HEK293T (cell line): ENCODE measurements around the gene TMEM161B.

Source experiments
- ARNT ChIP-seq: fragments of 450-650 bp; IDR thresholded peaks from 2 replicates; pipeline ENCODE4 v1.6.1; 2017; ENCODE audit warnings: mild to moderate bottlenecking
- BHLHE40 ChIP-seq: fragments of 450-650 bp; IDR thresholded peaks from 2 replicates; pipeline ENCODE4 v1.6.1; 2016; ENCODE audit warnings: mild to moderate bottlenecking, moderate library complexity, borderline replicate concordance
- CTBP1 ChIP-seq: fragments of 450-650 bp; IDR thresholded peaks from 2 replicates; pipeline ENCODE4 v1.6.1; 2016; ENCODE audit warnings: borderline replicate concordance
- ELF4 ChIP-seq: fragments of 450-650 bp; IDR thresholded peaks from 2 replicates; pipeline ENCODE4 v1.6.1; 2017; ENCODE audit warnings: antibody characterized with exemption
- FOXA1 ChIP-seq: fragments of 450-650 bp; IDR thresholded peaks from 2 replicates; pipeline ENCODE4 v1.6.1; 2016; ENCODE audit warnings: mild to moderate bottlenecking
- FOXK2 ChIP-seq: fragments of 450-650 bp; IDR thresholded peaks from 2 replicates; pipeline ENCODE4 v1.6.1; 2016; ENCODE audit warnings: mild to moderate bottlenecking
- FOXM1 ChIP-seq: fragments of 450-650 bp; IDR thresholded peaks from 2 replicates; pipeline ENCODE4 v1.6.1; 2017; ENCODE audit warnings: mild to moderate bottlenecking, borderline replicate concordance
- HDGF ChIP-seq: fragments of 450-650 bp; IDR thresholded peaks from 2 replicates; pipeline ENCODE4 v1.6.1; 2017; ENCODE audit warnings: antibody characterized with exemption, borderline replicate concordance
- L3MBTL2 ChIP-seq: fragments of 450-650 bp; conservative IDR thresholded peaks from 2 replicates; pipeline ENCODE4 v1.6.1; 2016; ENCODE audit warnings: mild to moderate bottlenecking
- NFRKB ChIP-seq: fragments of 450-650 bp; IDR thresholded peaks from 2 replicates; pipeline ENCODE4 v1.6.1; 2016; ENCODE audit warnings: mild to moderate bottlenecking, moderate library complexity
- PKNOX1 ChIP-seq: fragments of 450-650 bp; IDR thresholded peaks from 2 replicates; pipeline ENCODE4 v1.6.1; 2016
- SP1 ChIP-seq: fragments of 450-650 bp; IDR thresholded peaks from 2 replicates; pipeline ENCODE4 v1.6.1; 2017
- SUZ12 ChIP-seq: fragments of 450-650 bp; IDR thresholded peaks from 2 replicates; pipeline ENCODE4 v1.6.1; 2016; ENCODE audit warnings: mild to moderate bottlenecking
- ZNF384 ChIP-seq: fragments of 450-650 bp; IDR thresholded peaks from 2 replicates; pipeline ENCODE4 v1.6.1; 2016

- TF ChIP-seq BHLHE40 (no peak), SP1 (no peak), CTBP1 (no peak), ARNT (no peak), SUZ12 (no peak), ZNF384 (no peak), ELF4 (no peak), FOXM1 (no peak), FOXK2 (no peak), PKNOX1 (no peak), L3MBTL2 (no peak), FOXA1 (no peak), HDGF (no peak), NFRKB (no peak)
Observed at GRCh38 chr5:88193896-88194295, 74.7 kb downstream of the TMEM161B start.
